HK-2 (cell line): Measurements from ENCODE around the gene PPP1R27.
A peak's percentile ranks its signal among the peaks of the same experiment; 100 is the strongest.

ENCODE experiments used
- DNase-seq: peaks from one replicate; pipeline ENCODE4 v3.0.0-alpha.2; 2018; ENCODE audit not compliant: unreplicated experiment

Gene PPP1R27

DNA sequence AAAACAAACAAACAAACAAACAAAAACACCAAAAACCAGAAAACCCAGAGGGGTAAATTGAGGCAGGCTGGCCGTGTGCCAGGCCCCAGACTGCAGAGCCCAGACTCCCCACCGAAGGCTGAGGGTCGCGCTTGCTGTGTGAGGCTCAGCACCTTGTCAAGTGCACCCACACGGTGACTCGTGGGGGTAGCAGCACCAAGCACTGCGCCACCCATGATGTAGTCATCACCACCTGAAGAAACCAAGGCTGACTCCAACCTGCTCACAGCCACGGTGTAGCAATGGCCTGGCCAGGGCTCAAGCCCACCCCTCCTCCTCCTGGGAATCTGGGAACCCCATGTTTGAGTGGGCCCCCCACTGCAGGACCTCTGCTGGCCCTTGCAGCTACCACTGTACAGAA lies 13.7 kb downstream of the PPP1R27 start:
- DNase-seq = no peak

DNA sequence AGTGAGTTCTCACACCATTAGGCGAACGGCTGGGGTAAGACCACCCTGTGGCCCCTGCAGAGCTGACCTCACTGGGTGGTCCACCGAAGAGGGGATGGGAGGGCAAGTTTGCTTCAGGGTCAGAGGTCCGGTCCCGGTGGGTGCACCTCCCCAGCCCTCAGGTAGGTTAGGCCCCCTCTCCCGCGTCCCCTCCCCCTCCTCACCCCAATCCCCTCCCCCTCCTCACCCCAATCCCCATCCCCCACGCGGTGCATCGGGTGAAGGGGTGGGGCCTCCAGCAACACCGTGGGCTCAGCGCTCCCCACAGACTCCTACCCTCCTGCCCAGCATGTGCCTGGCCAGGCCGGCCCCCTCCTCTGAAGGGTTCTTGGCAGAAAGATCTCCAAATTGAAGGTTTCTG lies 15.1 kb downstream of the PPP1R27 start:
- DNase-seq = no peak

DNA sequence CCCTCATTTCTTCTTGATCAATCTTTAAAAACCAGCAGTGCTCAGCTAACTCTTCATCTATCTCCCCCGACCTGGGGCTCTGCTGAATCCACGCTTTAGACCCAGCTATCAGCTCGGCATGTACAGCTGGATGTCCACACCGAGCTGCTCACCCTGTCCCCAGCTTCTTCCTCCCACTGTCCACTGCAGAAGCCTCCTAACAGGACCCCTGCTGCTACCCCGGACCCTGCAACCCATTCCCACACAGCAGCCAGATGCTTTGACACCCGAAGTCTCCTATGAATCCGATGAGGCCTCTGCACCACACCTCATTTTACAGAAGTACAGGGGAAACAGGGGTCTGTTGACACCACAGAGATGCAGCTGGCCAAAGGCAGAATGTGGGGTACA lies 17.1 kb downstream of the PPP1R27 start:
- no peak for DNase-seq

DNA sequence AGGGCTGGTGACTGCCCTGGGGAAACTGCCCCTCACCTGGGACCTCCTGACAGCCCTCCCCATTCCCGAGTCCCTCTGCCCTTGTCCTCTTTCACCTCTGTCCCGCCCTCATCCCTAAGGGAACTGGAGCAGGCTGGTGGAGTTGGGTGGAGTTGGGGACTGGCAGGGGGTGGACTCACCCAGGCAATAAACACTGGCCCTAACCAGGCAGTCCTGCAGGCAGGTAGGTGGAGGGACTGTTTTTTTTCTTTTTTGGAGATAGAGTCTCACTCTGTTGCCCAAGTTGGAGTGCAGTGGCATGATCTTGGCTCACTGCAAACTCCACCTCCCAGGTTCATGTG lies 19.2 kb downstream of the PPP1R27 start:
- no peak for DNase-seq

DNA sequence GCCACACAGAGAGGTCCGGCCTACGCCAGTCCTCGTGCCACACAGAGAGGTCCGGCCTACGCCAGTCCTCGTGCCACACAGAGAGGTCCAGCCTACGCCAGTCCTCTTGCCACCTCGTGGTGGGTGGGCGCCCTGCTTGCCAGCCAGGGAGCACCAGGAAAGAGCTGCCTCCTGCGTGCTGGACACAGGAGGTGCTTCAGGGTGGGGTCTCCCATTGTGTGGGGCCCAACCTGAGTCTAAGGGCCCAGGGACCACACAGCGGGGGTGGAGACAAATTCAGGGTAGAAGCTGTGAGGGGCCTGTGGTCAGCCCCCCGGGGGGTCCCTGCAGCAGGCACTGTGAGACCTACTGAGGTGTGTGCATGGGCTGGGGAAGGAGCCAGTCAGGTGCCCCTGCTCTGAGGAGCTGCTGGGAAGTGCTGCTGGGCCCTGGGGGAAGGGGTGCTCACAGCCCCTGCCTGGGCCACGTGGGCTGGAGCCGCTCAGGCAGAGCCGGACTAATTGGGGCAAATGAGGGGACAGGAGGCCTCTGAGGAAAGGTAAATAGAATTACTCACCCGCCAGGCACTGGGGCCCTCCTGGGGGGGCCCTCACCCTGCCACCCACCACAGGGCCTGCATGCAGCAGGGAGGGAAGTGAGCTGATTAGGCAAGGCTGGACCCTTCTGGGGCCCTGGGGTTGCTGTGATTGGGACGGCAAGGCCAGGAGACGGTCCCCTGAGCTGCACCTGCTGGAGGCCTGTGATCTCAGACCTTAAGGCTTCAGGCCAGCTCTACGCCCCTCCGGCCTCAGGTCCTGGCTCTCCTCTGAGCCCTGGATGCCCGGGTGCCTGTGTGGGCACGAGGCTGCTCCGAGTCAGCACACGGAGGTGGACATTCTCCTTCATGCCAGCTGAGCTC lies 19.9 kb downstream of the PPP1R27 start:
- DNase-seq = peak; percentile 52

DNA sequence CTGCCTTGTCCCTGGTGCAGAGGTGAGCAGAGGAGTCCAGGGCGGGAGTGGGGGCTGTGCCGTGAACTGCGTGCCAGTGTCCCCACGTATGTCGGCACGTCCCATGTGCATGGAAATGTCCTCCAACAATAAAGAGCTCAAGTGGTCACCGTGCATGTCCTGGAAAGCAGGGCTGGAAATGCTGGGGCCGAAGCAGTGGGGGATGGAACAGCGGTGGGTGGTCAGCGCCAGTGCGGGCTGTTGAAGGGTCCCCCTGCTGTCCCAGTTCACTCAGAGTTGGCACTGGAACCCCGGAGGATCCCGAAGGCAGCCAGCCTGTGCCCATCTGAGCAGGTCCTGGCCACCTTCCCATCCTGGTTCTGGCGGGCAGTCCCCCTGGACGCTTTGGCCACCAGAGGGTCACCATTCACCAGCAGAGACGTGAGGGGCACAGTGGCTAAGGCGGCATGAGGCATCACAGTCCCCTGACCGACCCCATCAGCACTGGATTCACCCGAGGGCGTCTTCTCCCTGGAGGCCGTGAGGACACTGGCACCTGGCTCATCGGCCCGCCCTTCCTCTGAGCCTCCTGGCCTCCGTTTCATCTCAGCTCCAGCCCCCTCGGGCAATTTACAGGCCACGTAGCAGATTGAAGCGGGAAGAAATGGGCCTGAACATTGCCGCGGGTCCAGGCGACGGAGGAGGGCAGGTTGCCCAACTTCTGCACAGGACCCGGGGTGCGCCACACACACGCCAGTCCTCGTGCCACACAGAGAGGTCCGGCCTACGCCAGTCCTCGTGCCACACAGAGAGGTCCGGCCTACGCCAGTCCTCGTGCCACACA lies 20.8 kb downstream of the PPP1R27 start:
- no peak for DNase-seq

DNA sequence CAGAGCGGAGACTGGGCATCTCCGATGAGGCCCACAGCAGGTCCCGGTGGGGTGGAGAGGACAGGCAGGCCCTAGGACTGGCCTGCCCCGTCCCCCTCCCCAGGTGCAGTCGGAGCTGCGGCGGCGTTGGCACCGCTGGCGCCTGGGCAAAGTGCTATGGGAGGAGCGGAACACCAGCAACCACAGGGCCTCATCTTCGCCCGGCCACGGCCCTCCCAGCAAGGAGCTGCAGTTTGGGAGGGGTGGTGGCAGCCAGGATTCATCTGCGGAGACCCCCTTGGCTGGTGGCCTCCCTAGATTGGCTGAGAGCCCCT lies 21.5 kb downstream of the PPP1R27 start:
- DNase-seq = no peak

DNA sequence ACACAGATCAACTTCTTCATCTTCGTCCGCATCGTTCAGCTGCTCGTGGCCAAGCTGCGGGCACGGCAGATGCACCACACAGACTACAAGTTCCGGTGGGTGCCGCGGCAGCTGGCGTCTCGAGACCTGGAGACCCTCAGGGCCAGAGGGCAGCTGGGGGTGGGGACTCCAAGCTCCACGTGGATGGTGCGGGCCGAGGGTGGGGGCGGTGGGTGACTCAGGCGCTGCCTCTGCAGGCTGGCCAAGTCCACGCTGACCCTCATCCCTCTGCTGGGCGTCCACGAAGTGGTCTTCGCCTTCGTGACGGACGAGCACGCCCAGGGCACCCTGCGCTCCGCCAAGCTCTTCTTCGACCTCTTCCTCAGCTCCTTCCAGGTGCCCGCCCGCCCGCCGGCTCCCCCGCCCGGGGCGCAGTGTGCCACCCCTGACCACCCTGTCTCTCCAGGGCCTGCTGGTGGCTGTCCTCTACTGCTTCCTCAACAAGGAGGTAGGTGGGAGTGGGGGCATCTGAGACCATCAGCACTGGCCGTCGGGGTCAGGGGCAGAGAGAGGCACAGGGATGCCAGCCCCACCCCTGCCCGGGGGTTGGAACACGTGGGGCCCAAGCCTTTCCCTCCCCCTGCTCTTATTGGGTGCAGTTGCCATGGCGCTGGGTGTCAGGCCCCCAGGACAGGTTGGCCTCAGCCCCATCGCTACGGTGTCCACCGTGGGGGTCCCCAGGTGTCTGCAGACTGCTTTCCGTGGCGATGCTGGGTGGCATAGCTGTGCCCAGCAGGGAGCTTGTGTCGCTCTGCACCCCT lies 22.1 kb downstream of the PPP1R27 start:
- no peak for DNase-seq

DNA sequence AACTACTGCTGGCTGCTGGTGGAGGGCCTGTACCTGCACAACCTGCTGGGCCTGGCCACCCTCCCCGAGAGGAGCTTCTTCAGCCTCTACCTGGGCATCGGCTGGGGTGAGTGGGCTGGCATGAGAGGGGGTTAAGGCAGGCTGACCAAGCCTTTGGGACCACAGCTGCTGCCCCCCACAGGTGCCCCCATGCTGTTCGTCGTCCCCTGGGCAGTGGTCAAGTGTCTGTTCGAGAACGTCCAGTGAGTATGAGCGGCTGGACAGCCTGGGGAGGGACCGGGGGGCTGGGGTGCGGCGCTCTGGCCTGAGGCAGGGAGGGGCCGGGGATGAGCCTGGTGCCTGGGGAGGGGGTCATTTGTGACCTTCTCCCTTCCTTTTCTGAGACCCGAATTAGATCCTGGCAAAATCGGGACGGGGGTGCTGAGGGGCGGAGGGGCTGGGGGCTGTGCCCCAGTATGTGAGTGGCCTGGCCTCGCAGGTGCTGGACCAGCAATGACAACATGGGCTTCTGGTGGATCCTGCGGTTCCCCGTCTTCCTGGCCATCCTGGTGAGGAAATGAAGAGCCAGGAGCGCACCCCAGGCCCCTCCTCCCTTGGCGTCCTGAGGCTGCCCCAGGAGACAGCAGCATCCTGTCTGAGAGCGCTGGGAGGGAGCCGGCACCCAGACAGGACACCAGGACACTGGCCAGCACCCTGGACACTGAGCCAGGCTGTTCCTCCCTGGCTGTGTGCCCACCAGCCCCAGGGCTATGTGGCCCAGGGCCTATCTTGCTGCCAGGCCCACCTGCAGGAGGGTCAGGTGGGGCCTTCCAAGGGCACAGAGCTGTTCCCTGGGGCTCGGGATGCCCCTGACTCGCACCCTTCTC lies 22.9 kb downstream of the PPP1R27 start:
- no peak for DNase-seq

DNA sequence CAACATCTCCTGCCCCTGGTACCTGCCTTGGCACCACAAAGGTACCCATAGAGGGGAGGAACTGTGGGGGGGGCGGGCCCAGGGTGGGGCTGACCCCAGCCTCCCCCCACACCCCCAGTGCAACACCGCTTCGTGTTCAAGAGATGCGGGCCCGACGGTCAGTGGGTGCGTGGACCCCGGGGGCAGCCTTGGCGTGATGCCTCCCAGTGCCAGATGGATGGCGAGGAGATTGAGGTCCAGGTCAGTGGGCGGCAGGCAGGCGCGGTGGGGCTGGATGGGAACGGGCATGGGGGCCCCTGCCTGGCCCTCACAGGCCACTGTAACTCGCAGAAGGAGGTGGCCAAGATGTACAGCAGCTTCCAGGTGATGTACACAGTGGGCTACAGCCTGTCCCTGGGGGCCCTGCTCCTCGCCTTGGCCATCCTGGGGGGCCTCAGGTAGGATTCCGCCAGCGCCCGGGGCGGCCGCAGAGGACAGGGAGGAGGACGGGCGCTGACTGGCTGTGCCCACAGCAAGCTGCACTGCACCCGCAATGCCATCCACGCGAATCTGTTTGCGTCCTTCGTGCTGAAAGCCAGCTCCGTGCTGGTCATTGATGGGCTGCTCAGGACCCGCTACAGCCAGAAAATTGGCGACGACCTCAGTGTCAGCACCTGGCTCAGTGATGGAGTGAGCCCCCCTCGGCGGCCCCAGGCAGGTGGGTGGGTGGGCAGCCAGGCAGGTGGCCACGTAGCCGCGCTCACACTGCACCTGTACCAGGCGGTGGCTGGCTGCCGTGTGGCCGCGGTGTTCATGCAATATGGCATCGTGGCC lies 23.8 kb downstream of the PPP1R27 start:
- DNase-seq = no peak

DNA sequence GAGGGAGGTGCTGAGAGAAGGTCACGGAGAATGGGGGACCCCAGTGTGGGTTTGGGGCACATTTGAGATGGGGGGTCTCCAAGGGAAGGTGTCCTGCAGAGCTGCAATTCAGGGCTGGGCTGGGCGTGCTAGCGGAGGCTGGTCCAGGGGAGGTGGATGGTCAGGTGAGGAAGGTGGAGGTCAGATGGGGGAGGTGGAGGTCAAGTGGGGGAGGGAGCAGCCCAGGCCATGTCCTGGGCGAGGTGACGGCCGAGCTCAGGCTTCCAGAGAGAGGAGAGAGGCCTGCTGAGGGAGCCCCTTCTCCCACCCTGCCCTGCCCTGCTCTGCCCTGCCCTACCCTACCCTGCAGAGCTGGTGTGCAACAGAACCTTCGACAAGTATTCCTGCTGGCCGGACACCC lies 24.4 kb downstream of the PPP1R27 start:
- no peak for DNase-seq

DNA sequence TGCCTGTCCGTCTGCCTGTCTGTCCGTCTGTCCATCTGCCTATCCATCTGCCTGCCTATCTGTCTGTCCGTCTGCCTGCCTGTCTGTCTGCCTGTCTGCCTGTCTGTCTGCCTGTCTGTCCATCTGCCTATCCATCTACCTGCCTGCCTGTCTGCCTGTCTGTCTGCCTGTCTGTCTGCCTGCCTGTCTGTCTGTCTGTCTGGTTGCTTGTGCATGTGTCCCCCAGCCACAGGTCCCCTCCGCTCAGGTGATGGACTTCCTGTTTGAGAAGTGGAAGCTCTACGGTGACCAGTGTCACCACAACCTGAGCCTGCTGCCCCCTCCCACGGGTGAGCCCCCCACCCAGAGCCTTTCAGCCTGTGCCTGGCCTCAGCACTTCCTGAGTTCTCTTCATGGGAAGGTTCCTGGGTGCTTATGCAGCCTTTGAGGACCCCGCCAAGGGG lies 25.3 kb downstream of the PPP1R27 start:
- DNase-seq = no peak

DNA sequence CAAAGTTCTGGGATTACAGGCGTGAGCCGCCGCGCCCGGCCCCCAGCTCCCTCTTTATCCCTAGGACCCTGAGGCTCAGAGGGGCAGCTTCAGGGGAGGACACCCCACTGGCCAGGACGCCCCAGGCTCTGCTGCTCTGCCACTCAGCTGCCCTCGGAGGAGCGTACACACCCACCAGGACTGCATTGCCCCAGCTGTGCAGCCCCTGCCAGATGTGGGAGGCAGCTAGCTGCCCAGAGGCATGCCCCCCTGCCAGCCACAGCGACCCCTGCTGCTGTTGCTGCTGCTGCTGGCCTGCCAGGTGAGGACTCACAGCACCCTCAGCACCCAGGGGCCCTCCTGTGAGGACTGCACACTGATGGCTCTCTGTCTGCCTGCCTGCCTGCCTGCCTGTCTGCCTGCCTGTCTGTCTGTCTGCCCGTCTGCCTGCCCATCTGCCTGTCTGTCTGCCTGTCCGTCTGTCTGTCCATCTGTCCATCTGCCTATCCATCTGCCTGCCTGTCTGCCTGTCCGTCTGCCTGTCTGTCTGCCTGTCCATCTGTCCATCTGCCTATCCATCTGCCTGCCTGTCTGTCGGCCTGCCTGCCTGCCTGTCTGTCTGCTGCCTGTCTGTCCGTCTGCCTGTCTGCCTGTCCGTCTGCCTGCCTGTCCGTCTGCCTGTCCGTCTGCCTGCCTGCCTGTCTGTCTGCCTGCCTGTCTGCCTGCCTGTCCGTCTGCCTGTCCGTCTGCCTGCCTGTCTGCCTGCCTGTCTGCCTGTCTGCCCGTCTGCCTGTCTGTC lies 25.9 kb downstream of the PPP1R27 start:
- DNase-seq = no peak

DNA sequence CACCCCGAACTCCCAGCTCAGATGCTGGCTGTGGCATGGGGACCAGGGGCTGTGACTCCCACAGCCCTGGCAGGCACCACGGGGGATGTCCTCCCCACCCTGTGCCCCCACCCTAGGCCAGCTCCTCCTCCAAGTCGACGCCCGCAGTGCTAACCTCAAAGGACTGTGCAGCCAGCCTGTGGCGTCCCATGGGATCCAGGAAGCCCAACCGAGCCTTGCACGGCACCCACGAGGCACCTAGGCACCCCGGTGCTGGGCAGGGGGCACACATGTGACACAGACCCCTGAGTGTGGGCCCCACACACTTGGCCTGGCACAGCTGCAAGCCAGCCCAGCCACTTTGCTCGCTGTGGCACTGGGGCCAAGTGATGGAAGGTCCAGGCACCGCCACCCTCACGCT lies 27.0 kb downstream of the PPP1R27 start:
- no peak for DNase-seq

DNA sequence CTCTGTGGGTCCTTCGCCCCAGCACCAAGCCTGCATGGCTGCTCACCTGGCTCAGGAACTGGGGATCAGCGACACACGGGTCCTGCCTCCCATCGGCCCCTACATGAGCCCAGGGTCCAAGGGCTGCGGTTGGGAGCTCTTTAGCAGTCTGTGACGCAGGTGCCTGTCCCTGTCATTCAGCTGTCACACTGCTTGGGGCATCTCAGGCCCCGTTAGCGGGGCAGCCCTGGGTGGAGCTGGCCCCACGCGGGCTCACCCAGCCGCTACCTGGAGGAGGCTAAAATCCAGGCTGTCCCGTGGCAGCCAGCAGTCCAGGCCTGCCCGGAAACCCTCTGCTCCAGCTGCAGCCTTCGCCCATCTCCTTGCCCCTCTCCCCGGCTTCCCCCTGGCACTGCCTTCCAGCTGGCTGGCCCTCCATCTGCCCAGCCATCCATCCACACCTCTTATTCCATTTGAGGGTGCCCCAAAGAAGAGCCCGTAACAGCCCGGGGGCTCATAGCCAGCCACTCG lies 27.6 kb downstream of the PPP1R27 start:
- no peak for DNase-seq

DNA sequence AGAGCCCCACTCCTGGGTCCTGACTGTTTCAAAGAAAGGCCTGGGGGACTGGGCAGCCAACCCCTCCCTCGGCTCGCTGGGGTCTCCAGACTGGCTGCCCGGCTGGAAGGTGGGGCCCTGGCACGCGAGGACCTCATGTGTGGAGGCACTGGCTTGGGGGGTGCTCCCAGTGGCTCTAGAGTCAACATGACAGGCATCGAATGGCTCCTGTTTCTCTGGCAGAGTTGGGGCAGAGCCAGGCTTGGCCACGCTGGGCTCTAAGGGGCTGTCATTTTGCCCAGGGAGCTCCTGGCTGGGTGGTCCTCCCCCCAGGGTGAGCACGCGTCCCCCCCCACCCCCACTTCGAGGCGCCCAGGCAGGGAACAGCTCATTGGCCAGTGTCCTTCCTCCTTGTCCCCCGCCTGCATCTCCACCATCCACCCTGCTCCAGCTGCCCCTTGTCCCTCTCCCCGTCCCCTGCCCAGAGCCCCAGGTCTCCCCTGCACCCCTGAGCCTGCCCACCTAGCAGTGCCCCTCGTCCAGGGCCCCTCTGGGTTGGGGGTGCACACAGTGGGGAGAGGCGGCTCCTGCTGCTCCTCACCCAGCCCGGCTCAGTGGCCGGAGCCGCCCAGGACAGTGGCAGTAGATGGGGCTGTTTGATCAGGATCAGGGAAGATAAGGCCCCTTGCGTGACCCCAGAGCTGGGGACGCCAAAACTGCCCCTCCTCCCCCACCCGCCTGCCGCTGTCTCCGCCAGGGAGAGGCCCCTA lies 28.2 kb downstream of the PPP1R27 start:
- DNase-seq = no peak

DNA sequence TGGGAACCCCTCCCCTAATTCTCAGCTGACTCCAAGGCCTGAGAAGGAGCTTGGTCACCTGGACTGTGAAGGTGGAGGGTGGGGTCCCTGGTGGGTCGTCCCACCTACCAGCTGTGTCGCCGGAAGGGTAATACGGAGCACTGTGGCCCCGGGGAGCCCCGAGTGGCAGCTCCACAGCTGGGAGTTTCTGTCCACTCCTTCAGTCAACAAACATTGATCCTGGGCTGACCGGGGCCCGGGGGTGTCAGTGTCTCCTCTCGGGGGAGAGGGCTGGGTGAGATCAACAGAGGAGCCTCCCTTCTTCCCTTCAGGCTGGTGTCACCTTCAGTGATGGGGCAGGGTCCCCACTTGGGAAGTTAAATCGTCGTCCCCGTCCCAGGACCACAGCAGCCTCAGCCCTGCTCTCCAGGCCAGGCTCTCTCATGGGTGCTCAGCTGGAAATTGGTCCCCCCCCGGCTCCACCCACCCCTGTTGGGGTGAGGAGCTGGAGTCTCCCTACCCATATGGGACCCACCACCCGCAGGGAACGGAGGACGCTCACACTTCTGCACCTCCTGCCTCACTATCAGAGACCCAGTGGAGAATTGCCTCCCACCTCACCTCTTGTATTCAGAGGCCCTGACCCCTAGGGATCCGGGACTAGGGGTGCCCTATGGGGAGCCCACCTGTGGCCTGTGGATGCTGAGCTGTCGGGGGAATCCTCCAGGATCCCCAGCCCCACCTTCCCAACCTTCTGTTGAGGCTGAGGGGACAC lies 29.0 kb downstream of the PPP1R27 start:
- DNase-seq = no peak
